GM12872 (cell line): ENCODE measurements around the gene ZBTB33.

Source experiments
- TF ChIP-seq, protein P1 (sequence below): IDR thresholded peaks from 3 replicates; pipeline ENCODE4 v1.5.1; 2011; ENCODE audit warnings: low read depth, mild to moderate bottlenecking, low read length, moderate library complexity; ENCODE audit not compliant: insufficient read depth

Gene ZBTB33

DNA sequence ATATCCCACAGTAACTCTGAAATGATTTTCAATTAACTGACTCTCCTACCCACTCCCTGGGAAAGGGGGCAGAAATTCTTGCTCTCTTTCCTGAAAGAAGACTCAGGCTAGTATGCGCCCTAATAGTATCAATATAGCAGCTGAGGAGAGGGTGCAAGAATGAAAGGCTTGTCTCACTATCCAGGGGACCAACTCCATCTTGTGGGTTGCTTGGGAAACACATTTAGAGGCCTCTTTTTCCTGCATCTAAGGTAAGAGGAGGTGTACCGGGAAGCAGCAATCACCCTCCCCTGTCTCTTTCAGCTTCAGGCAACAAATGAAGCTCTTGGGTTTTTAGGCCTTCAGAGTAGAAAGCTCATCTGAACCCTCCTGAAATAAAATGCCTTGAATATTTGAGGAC is 49.3 kb downstream of the ZBTB33 start:
- TF ChIP-seq, protein P1, sequence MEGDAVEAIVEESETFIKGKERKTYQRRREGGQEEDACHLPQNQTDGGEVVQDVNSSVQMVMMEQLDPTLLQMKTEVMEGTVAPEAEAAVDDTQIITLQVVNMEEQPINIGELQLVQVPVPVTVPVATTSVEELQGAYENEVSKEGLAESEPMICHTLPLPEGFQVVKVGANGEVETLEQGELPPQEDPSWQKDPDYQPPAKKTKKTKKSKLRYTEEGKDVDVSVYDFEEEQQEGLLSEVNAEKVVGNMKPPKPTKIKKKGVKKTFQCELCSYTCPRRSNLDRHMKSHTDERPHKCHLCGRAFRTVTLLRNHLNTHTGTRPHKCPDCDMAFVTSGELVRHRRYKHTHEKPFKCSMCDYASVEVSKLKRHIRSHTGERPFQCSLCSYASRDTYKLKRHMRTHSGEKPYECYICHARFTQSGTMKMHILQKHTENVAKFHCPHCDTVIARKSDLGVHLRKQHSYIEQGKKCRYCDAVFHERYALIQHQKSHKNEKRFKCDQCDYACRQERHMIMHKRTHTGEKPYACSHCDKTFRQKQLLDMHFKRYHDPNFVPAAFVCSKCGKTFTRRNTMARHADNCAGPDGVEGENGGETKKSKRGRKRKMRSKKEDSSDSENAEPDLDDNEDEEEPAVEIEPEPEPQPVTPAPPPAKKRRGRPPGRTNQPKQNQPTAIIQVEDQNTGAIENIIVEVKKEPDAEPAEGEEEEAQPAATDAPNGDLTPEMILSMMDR = peak; percentile 23; the same call in 1 of the 3 replicates

DNA sequence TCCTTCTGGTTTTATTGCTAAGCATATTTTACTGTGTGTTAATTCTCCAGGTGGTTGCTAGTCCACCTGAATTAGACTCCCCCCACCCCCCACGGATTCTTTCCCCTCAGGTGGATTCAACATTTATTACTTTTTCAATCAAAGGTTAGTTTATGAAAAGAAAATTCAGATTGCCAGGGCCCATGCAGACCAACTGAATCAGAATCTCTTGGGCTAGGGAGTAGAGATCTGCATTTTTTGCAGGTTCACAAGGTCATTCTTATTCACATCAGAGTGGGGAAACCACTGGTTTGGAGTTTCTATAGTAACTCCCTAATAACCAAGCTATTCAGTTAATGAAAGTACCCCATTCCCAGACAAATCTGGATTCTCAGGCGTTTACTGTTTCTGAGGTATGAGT is 50.9 kb downstream of the ZBTB33 start:
- TF ChIP-seq, protein P1 = no peak

DNA sequence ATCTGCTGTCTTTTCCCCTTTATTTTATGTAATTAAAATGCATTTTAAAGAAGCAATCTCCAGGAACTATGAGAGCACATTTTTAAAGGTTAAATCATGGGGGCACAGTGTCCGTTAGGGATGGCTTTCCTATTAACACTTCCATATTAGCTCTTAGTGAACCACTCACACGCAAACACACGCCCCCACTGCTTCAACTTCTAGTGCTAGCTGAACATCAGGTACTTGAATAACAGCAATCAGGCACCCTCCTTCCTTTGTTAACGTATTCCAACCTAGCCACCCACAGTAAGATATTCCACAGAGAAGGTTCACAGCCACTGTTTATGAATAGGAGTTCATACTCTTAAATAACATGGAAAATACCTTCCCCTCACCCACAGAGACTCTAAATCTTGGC is 51.3 kb downstream of the ZBTB33 start:
- TF ChIP-seq, protein P1 = no peak

DNA sequence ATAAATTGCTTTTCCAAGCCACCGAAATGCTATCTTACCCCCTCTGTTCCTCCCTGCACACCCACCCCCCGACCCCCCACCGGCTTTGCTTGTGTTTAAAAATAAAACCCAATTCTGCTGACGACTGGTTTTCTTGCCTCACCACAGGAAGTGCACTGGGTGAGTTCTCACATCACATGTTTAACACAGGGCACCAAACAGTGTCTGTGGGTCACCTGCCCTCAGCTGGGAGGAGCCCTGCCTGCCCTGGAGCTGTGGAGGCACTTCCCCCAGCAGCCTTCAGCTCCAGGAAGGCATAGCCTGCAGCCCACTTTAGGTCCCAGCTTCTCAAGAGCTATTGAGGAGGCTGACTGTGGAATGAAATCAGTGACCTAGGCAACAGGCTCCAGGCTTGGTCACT is 51.8 kb downstream of the ZBTB33 start:
- TF ChIP-seq, protein P1 = no peak

DNA sequence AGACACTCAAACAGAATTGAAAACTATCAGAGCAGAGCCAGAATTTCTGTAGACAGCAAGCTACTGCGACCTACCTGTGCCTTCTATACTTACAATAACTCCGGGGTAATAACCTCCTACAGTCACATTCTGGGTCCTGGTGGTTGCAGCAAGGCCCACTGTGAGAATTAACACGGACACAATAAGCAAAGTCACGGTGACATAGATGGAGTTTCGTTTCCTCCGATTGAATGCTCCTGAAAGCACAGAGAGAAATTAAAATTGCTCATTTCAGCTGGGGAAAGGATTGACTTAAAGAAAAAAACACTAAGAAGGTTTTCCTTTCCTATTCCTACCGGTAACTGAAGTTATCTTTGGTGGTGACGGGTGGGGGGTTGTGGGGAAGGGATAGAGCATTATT is 53.6 kb downstream of the ZBTB33 start:
- TF ChIP-seq, protein P1 = no peak

DNA sequence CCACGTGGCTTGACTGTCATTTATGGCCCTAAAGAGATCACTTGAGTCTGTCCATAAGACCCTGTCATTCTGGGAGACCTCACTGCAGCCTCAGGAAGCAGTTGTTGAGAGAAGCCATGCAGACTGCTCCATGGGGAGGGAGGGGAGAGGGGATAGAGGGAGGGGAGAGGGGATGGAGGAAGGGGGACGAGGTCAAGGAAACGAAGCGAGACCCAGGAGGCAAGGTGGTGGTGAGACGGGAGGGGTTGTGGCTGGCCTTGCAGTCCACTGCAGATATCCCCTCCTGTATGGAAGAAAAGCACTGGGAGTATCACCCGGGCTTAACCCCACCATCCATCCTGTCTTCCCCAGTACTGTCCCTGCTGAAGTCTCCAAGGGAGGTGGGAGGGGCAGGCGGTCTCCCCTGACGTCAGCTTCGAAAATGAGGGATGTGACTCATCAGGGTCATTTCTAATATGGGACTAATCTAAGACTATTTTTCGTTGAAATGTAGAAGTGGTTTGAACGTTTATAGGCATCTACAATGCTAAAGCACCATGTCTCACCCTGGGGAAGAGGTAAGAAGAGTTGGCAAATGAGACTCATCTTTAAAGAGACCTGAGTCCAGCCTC is 55.0 kb downstream of the ZBTB33 start:
- TF ChIP-seq, protein P1 = no peak

DNA sequence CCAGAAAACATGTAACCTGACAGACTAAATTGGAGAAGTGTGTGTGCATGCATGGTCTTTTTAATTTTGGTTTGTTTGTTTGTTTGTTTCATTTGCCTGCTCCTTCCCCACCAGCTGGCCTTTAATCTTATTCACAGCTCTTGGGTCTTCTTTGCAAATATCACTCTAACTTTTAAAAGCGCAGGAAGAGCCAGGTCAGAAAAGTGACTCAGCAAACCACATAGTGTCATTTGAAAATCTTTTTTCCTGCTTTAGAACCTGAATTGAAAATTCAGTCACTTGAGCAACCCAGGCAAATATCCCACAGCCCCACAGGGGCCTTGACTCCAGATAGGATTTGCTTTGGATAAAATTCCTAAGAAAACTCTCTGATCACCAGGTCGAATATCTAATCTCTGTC is 56.0 kb downstream of the ZBTB33 start:
- TF ChIP-seq, protein P1 = no peak
